SK-N-SH treated with all-trans-retinoic acid at 6 μM for 48 hours (cell line): ENCODE results near the gene PIANP.

ENCODE experiments used
- BACH2 ChIP-seq: fragments of 250-450 bp; sonication (Bioruptor Pico); IDR thresholded peaks from 2 replicates; pipeline ENCODE4 v1.9.0; 2021; ENCODE audit warnings: mild to moderate bottlenecking, borderline replicate concordance
- GLIS3 ChIP-seq: fragments of 250-450 bp; sonication (Bioruptor Pico); IDR thresholded peaks from 2 replicates; pipeline ENCODE4 v1.5.0; 2020; ENCODE audit warnings: mild to moderate bottlenecking, moderate library complexity
- OSR1 ChIP-seq: fragments of 250-450 bp; sonication (Bioruptor Pico); IDR thresholded peaks from 2 replicates; pipeline ENCODE4 v1.8.0; 2022; ENCODE audit warnings: moderate library complexity, mild to moderate bottlenecking, inconsistent platforms
- TOX ChIP-seq: fragments of 250-450 bp; sonication (Bioruptor Pico); IDR thresholded peaks from 2 replicates; pipeline ENCODE4 v1.8.0; 2021; ENCODE audit warnings: mild to moderate bottlenecking, moderate library complexity, borderline replicate concordance

GRCh38 chr12:6735448-6736191 lies 35.0 kb upstream of the PIANP start:
- TF ChIP-seq TOX (CRISPR knock-in tag) (no peak), OSR1 (no peak), BACH2 (no peak), GLIS3 (CRISPR knock-in tag) (no peak)
